NB4 (cell line): ENCODE data around the gene TMEM61.

Source experiments
- DNase-seq: peaks from one replicate; pipeline ENCODE4 v3.0.0; 2010; ENCODE audit warnings: low read depth
- H3K4me3 ChIP-seq: one replicate; pipeline ENCODE4 v1.5.1; 2011; ENCODE audit warnings: mild to moderate bottlenecking, low read depth, low read length, moderate library complexity
- MYC ChIP-seq: IDR thresholded peaks from 2 replicates; pipeline ENCODE4 v1.6.1; 2011; ENCODE audit warnings: low read depth, low read length
- POLR2A ChIP-seq: IDR thresholded peaks from 2 replicates; pipeline ENCODE4 v1.6.1; 2011; ENCODE audit warnings: mild to moderate bottlenecking; ENCODE audit not compliant: insufficient read length; ENCODE audit errors: extremely low read depth
- TF ChIP-seq, protein P1 (sequence below): IDR thresholded peaks from one replicate; pipeline ENCODE4 v1.5.1; 2012; ENCODE audit warnings: low read depth, low read length
- TF ChIP-seq, protein P2 (sequence below): IDR thresholded peaks from 2 replicates; pipeline ENCODE4 v1.6.1; 2011; ENCODE audit warnings: low read depth, low read length

The TMEM61 gene

DNA sequence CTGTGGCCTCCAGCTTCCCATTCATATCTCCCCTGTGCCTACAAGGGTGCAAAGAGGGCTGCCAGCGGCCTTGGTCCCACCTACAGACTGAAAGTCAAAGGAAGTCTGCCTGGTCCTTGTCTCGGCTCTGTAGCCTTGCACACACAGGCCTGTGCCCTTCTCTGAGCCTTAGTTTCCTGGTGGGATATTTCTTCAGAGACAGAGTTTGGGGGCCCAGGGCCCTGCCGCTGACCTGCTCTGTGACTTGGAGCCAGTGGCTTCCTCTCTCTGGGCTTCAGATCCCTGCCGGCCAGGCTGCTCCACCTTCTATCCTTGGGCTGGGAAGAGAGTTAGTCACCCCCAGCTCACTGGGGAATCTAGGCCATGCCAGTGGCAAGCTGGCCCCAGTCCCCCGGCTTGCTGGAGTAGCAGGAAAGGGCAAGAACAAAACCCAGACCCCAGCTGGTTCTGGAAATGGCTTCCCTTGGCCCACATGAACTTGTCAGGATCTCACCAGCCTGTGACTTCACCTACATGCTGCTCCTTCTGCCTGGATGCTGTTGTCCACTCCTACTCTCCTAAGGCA is 1.0 kb upstream of the TMEM61 start:
- DNase-seq = no peak
- TF ChIP-seq, protein P1, sequence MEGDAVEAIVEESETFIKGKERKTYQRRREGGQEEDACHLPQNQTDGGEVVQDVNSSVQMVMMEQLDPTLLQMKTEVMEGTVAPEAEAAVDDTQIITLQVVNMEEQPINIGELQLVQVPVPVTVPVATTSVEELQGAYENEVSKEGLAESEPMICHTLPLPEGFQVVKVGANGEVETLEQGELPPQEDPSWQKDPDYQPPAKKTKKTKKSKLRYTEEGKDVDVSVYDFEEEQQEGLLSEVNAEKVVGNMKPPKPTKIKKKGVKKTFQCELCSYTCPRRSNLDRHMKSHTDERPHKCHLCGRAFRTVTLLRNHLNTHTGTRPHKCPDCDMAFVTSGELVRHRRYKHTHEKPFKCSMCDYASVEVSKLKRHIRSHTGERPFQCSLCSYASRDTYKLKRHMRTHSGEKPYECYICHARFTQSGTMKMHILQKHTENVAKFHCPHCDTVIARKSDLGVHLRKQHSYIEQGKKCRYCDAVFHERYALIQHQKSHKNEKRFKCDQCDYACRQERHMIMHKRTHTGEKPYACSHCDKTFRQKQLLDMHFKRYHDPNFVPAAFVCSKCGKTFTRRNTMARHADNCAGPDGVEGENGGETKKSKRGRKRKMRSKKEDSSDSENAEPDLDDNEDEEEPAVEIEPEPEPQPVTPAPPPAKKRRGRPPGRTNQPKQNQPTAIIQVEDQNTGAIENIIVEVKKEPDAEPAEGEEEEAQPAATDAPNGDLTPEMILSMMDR = no peak
- TF ChIP-seq MYC (no peak), POLR2A (no peak)
- TF ChIP-seq, protein P2, sequence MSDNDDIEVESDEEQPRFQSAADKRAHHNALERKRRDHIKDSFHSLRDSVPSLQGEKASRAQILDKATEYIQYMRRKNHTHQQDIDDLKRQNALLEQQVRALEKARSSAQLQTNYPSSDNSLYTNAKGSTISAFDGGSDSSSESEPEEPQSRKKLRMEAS = no peak
- no peak overlapping the region for H3K4me3 ChIP-seq

GRCh38 chr1:54980046-54980527 is 341 bp upstream of the TMEM61 start:
- H3K4me3 ChIP-seq = no peak overlapping the region
- TF ChIP-seq POLR2A = no peak
- TF ChIP-seq MYC = no peak
- TF ChIP-seq, protein P2 = no peak
- TF ChIP-seq, protein P1 = no peak
- DNase-seq = no peak

- DNase-seq = no peak
- TF ChIP-seq, protein P2 = no peak
- TF ChIP-seq, protein P1 = no peak
- TF ChIP-seq POLR2A (no peak), MYC (no peak)
- no peak overlapping the region for H3K4me3 ChIP-seq
These were observed 1.0 kb downstream of the TMEM61 start for GRCh38 chr1:54981466-54981865.

DNA sequence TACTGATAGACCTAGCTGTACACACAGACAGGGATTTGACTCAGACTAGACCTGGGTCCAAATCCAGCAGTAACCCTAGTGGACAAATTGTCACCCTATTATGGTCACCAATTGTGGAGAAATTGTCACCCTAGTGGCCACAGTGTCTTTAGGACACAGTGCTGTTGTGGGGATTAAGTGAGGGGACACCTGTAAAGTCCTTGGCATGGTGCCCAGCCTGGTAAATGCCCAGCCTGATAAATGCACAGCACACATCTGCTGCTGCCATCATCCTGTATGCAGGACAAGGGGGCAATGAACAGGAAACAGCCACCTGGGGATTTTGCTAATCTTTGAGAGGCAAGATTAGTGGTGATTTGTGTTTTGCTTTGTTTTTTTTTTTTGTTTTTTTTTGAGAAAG is 2.3 kb downstream of the TMEM61 start:
- no peak for DNase-seq
- TF ChIP-seq, protein P1 = no peak
- TF ChIP-seq, protein P2 = no peak
- TF ChIP-seq MYC (no peak), POLR2A (no peak)
- no peak overlapping the region for H3K4me3 ChIP-seq

DNA sequence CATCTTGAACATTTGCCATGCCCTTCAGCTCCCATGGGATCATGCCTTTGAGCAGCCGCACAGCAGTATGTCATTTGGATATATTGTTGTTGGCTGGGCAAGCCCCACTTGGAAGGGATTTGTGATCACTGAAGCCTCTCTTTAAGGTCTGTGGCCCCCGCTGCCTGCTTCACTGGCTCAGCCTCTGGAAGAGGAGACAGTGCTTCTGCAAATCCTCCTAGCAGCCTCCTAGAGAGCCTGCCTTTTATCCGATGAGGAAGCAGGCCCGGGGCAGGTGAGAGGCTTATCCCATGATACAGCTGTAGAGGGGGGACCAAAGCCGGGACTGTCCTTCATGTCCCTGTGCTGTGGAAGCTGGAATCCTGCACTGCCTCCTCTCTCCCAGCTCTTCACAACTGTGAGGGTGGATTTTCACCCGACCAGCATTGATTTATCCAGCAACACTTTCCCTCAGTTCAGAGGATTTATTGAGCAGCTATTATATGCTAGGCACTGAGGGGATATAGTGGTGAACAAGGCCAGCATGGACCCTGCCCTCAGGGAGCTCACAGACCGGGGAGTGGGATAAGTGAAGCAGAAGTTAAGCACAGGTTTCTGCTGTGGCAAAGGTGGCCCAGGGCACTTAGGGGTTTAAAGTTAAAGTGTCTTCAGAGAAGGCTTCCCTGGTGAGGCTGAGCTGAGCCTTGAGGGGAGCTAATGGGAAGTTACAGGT is 3.9 kb downstream of the TMEM61 start:
- no peak for DNase-seq
- no peak overlapping the region for H3K4me3 ChIP-seq
- no peak for TF ChIP-seq POLR2A
- TF ChIP-seq, protein P1 = no peak
- no peak for TF ChIP-seq MYC
- TF ChIP-seq, protein P2 = no peak
